Activated T-cell treated with anti-CD3 and anti-CD28 coated beads for 1 hour (primary cell): ENCODE measurements around the gene PTGIS.

Source experiments
- DNase-seq: peaks from one replicate; pipeline ENCODE4 v3.0.0-alpha.2; 2020; ENCODE audit warnings: low read depth

PTGIS gene

GRCh38 chr20:49470922-49471321 is 97.0 kb downstream of the PTGIS start:
- DNase-seq, result no peak

- no peak for DNase-seq
Measured at GRCh38 chr20:49469060-49469459, 98.9 kb downstream of the PTGIS start.

- DNase-seq, result no peak
Measured at GRCh38 chr20:49468412-49468811, 99.5 kb downstream of the PTGIS start.

- no peak for DNase-seq
Measured at GRCh38 chr20:49466114-49466912, 101.6 kb downstream of the PTGIS start.

- no peak for DNase-seq
Measured at GRCh38 chr20:49464556-49464955, 103.4 kb downstream of the PTGIS start.

- no peak for DNase-seq
Measured at GRCh38 chr20:49462626-49463025, 105.3 kb downstream of the PTGIS start.

- no peak for DNase-seq
Measured at GRCh38 chr20:49461894-49462620, 105.9 kb downstream of the PTGIS start.

- DNase-seq, result no peak
Measured at GRCh38 chr20:49460916-49461315, 107.0 kb downstream of the PTGIS start.

GRCh38 chr20:49460131-49460530 is 107.8 kb downstream of the PTGIS start:
- no peak for DNase-seq

GRCh38 chr20:49459684-49460083 is 108.3 kb downstream of the PTGIS start:
- no peak for DNase-seq

- no peak for DNase-seq
Measured at GRCh38 chr20:49457444-49457843, 110.5 kb downstream of the PTGIS start.

GRCh38 chr20:49456646-49457045 is 111.3 kb downstream of the PTGIS start:
- no peak for DNase-seq

GRCh38 chr20:49455691-49456090 is 112.2 kb downstream of the PTGIS start:
- DNase-seq, result no peak
